BE2C (cell line): Measurements from ENCODE around the gene RDM1.

Experiments used
- DNase-seq: peaks from one replicate; pipeline ENCODE4 v3.0.0-alpha.2; 2020
- H3K27me3 ChIP-seq: fragments of 250-450 bp; sonication (Bioruptor Pico); 2 replicates; pipeline ENCODE4 v1.5.1; 2020; ENCODE audit warnings: mild to moderate bottlenecking
- H3K36me3 ChIP-seq: fragments of 250-450 bp; sonication (Bioruptor Pico); 2 replicates; pipeline ENCODE4 v1.5.1; 2020; ENCODE audit warnings: mild to moderate bottlenecking
- H3K4me1 ChIP-seq: fragments of 250-450 bp; sonication (Bioruptor Pico); 2 replicates; pipeline ENCODE4 v1.5.1; 2020
- H3K4me3 ChIP-seq: 2 replicates; pipeline ENCODE4 v1.5.1; 2011; ENCODE audit warnings: low read depth, low read length
- H3K9me3 ChIP-seq: fragments of 250-450 bp; sonication (Bioruptor Pico); 2 replicates; pipeline ENCODE4 v1.5.1; 2020
- CTCF ChIP-seq: IDR thresholded peaks from 2 replicates; pipeline ENCODE4 v1.5.1; 2012; ENCODE audit warnings: mild to moderate bottlenecking, low read depth, low read length

RDM1 gene

GRCh38 chr17:35907691-35908090, 22.9 kb downstream of the RDM1 start:
- no peaks in the 10 kb centered on the region for H3K4me1 ChIP-seq
- no peak for DNase-seq
- peaks cover 8% of the 10 kb centered on the region for H3K27me3 ChIP-seq
- H3K9me3 ChIP-seq, result no peaks in the 10 kb centered on the region
- H3K36me3 ChIP-seq, result no peaks in the 10 kb centered on the region
- H3K4me3 ChIP-seq, result no peak overlapping the region
- TF ChIP-seq CTCF, result no peak

DNA sequence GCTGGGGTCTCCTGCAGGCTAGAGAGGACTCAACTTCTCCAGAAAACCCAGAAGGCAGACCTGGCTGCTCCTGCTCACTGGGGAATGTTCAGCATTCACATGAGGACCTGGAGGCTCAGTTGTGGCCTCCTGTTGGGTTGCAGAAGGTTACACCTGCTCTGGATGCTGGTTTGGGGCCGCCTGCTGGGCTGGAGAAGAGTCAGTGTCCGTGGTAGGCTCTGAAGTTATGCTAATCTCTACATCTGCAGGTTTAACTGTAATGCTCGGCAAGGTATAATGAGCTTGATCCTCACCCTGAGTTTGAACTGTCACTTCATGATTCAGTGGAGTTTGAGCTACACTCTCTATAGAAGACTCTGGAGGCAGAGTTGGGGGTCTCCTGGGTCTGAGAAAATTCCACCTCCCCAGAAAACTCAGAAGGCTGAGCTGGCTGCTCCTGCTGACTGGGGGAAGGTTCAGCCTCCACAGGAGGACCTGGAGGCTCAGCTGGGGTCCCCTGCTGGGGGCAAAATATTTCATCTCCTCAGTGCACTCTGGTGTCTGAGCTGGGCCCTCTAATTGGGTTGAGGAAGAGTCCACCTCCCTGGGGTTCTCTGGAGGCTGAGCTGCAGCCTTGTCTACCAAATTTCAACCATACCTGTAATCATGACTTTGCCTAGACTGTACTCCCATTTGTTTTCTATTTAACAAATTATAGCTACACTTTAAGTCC, 23.5 kb downstream of the RDM1 start:
- H3K27me3 ChIP-seq, result peaks cover 8% of the 10 kb centered on the region
- no peaks in the 10 kb centered on the region for H3K9me3 ChIP-seq
- no peaks in the 10 kb centered on the region for H3K4me1 ChIP-seq
- TF ChIP-seq CTCF, result no peak
- H3K36me3 ChIP-seq, result no peaks in the 10 kb centered on the region
- H3K4me3 ChIP-seq, result no peak overlapping the region
- no peak for DNase-seq

GRCh38 chr17:35906191-35906925, 24.2 kb downstream of the RDM1 start:
- Histone ChIP-seq H3K27me3 (peaks cover 8% of the 10 kb centered on the region), H3K36me3 (no peaks in the 10 kb centered on the region), H3K9me3 (no peaks in the 10 kb centered on the region), H3K4me1 (no peaks in the 10 kb centered on the region), H3K4me3 (no peak overlapping the region)
- no peak for TF ChIP-seq CTCF
- DNase-seq, result no peak

DNA sequence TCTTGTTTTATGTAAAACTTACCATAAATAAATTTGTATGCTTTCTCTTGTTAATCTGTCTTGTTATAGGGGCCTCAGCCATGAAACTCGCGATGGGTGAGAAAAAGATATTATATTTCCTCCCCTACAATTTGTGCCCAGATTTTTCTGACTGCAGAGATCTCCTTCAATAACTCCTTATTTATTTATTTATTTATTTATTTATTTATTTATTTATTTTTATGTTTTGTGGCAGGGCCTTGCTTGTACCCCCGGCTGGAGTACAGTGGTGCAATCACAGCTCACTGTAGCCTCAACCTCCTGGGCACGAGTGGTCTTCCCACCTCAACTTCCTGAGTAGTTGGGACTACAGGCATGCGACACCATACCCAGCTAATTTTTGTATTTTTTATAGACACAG, 27.1 kb downstream of the RDM1 start:
- Histone ChIP-seq H3K36me3 (no peaks in the 10 kb centered on the region), H3K27me3 (peaks cover 8% of the 10 kb centered on the region), H3K4me3 (no peak overlapping the region), H3K4me1 (no peaks in the 10 kb centered on the region), H3K9me3 (no peaks in the 10 kb centered on the region)
- no peak for DNase-seq
- no peak for TF ChIP-seq CTCF

- H3K9me3 ChIP-seq, result no peaks in the 10 kb centered on the region
- no peak for DNase-seq
- H3K4me3 ChIP-seq, result no peak overlapping the region
- H3K27me3 ChIP-seq, result peaks cover 8% of the 10 kb centered on the region
- TF ChIP-seq CTCF, result no peak
- H3K36me3 ChIP-seq, result no peaks in the 10 kb centered on the region
- no peaks in the 10 kb centered on the region for H3K4me1 ChIP-seq
Measured at GRCh38 chr17:35901631-35902175, 28.9 kb downstream of the RDM1 start.
